DND-41 (cell line): ENCODE data around the gene CLN5.

Experiments used
- ATAC-seq: fragments of 200-7000 bp; cut with Tn5 transposase; 3 replicates; pipeline ENCODE4 v1.9.1; 2021; ENCODE audit warnings: low read depth; ENCODE audit not compliant: insufficient read depth
- DNase-seq: peaks from one replicate; pipeline ENCODE4 v3.0.0-alpha.2; 2020
- H2AFZ ChIP-seq: 2 replicates; pipeline ENCODE4 v1.6.0; 2012; ENCODE audit warnings: low read depth, low read length
- H3K27ac ChIP-seq: 2 replicates; pipeline ENCODE4 v1.5.1; 2012; ENCODE audit warnings: low read length, inconsistent platforms
- H3K27me3 ChIP-seq: fragments of 200-600 bp; sonication (generic); 2 replicates; pipeline ENCODE4 v1.6.0; 2012; ENCODE audit warnings: low read length, mild to moderate bottlenecking, inconsistent platforms; ENCODE audit not compliant: insufficient read depth, poor library complexity
- H3K36me3 ChIP-seq: 2 replicates; pipeline ENCODE4 v1.5.1; 2012; ENCODE audit warnings: low read length, inconsistent platforms; ENCODE audit not compliant: insufficient read depth
- H3K4me1 ChIP-seq: 2 replicates; pipeline ENCODE4 v1.5.1; 2012; ENCODE audit warnings: mild to moderate bottlenecking, low read length; ENCODE audit not compliant: insufficient read depth
- H3K4me2 ChIP-seq: 2 replicates; pipeline ENCODE4 v1.6.0; 2012; ENCODE audit warnings: mild to moderate bottlenecking, moderate library complexity, low read length, inconsistent platforms; ENCODE audit not compliant: insufficient read depth
- H3K4me3 ChIP-seq, 2 experiments: fragments of 200-600 bp in 1 of 2; shearing (Covaris generic) in 1 of 2; 2 replicates each; pipeline ENCODE4 v1.5.1; 2012 to 2016; ENCODE audit warnings: inconsistent platforms in 2 of 2, low read length in 2 of 2, mild to moderate bottlenecking in 2 of 2, low read depth in 1 of 2, moderate library complexity in 1 of 2
- H3K79me2 ChIP-seq: 2 replicates; pipeline ENCODE4 v1.6.0; 2012; ENCODE audit warnings: low read length, inconsistent platforms; ENCODE audit not compliant: insufficient read depth
- H3K9ac ChIP-seq: 2 replicates; pipeline ENCODE4 v1.6.0; 2012; ENCODE audit warnings: low read depth, mild to moderate bottlenecking, inconsistent platforms, low read length, moderate library complexity
- H3K9me3 ChIP-seq: 2 replicates; pipeline ENCODE4 v1.5.1; 2012; ENCODE audit warnings: low read length, moderate library complexity, mild to moderate bottlenecking, inconsistent platforms; ENCODE audit not compliant: insufficient read depth, severe bottlenecking
- H4K20me1 ChIP-seq: 2 replicates; pipeline ENCODE4 v1.6.0; 2012; ENCODE audit warnings: low read length; ENCODE audit not compliant: insufficient read depth
- CTCF ChIP-seq: IDR thresholded peaks from 2 replicates; pipeline ENCODE4 v1.5.1; 2012; ENCODE audit warnings: borderline replicate concordance, low read length, moderate library complexity, mild to moderate bottlenecking; ENCODE audit not compliant: poor library complexity, severe bottlenecking; ENCODE audit errors: extremely low read depth
- EZH2 ChIP-seq: IDR thresholded peaks from 3 replicates; pipeline ENCODE4 v1.6.1; 2012; ENCODE audit warnings: borderline replicate concordance, low read depth, mild to moderate bottlenecking, moderate library complexity, low read length, inconsistent platforms; ENCODE audit not compliant: severe bottlenecking

CLN5 gene

DNA sequence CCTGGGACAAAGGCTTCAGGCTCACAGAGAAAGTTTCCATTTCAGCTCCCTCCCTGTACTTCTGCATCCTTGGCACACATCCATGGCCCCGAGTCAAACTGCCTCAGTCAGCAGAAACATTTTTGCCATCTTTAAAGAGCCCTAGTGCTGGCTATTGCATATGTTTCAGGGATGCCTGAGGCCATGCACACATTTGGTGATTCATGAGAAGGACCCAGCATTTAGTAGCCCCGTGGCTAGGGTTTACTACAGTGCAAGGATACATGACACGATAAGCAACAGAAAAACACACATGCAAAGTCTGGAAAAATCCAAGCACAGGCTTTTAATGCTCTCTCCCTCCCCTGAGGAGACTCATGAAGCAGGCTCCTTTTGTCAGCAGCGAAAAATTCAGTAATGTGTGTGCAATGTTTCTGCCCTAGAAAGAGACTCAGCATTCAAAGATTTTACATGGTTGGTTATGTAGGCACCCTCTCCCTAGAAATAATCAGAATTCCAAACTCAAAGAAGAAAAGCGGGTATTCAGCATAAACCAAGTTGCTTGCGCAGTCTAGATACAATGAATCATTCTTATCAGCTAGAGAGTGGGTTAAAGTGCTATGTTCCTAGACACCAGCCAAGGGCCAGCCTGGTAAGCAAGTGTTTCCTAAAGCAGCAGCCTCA, 26.0 kb upstream of the CLN5 start:
- H3K9ac ChIP-seq, result no peak overlapping the region

DNA sequence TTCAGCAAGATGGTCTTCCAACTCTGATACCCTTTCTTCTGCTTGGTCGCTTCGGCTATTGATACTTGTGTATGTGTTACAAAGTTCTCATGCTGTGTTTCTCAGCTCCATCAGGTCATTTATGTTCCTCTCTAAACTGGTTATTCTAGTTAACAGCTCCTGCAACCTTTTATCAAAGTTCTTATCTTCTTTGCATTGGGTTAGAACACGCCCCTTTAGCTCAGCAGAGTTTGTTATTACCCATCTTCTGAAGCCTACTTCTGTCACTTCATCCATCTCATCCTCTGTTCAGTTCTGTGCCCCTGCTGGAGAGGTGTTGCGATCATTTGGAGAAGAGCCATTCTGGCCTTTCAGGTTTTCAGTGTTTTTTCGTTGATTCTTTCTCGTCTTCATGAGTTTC, 24.9 kb upstream of the CLN5 start:
- no peak overlapping the region for H3K9ac ChIP-seq
- H3K27ac ChIP-seq, result no peak overlapping the region
- TF ChIP-seq CTCF, result no peak
- no peak for TF ChIP-seq EZH2
- H3K4me1 ChIP-seq, result no peaks in the 10 kb centered on the region
- no peaks in the 10 kb centered on the region for H4K20me1 ChIP-seq
- H3K36me3 ChIP-seq, result no peaks in the 10 kb centered on the region
- no peak overlapping the region for H3K4me2 ChIP-seq
- ATAC-seq (no peak), DNase-seq (no peak)
- no peaks in the 10 kb centered on the region for H3K79me2 ChIP-seq
- H3K27me3 ChIP-seq, result peaks cover 4% of the 10 kb centered on the region
- no peaks in the 10 kb centered on the region for H3K9me3 ChIP-seq
- H2AFZ ChIP-seq, result no peak overlapping the region
- H3K4me3 ChIP-seq, result no peak overlapping the region

More for the DNA sequence above, 26.0 kb upstream of the CLN5 start:
- no peak for TF ChIP-seq CTCF
- Histone ChIP-seq H3K27me3 (peaks cover 4% of the 10 kb centered on the region), H3K27ac (no peak overlapping the region), H3K79me2 (no peaks in the 10 kb centered on the region), H3K4me2 (no peak overlapping the region), H3K36me3 (no peaks in the 10 kb centered on the region), H2AFZ (no peak overlapping the region), H3K4me1 (no peaks in the 10 kb centered on the region), H3K4me3 (no peak overlapping the region), H4K20me1 (no peaks in the 10 kb centered on the region), H3K9me3 (no peaks in the 10 kb centered on the region)
- DNase-seq, result no peak
- ATAC-seq, result no peak

DNA sequence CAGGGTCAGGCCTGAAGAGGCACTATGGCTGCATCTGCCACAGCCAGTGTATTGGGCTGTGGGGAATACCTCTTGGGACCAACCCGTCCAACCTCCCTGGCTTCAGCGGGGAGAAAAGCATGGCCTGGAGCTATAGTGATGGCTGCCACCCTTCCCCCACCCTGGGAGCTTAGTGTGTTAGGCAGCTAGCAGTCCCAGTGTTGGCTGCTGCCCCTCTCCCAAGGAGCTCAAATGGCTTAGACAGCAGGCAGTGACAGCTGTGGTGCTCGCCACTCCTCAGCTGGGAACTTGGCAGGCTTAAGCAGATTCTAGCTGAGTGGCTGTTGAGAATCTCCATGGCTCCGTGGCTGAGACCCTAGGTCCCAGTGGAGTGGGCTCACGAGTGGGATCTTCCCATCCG, 23.8 kb upstream of the CLN5 start:
- ATAC-seq, result no peak
- no peak for DNase-seq
- H4K20me1 ChIP-seq, result no peaks in the 10 kb centered on the region
- no peak overlapping the region for H3K27ac ChIP-seq
- TF ChIP-seq CTCF (no peak), EZH2 (no peak)
- no peak overlapping the region for H2AFZ ChIP-seq
- no peak overlapping the region for H3K4me3 ChIP-seq
- no peak overlapping the region for H3K9ac ChIP-seq
- H3K36me3 ChIP-seq, result no peaks in the 10 kb centered on the region
- peaks cover 4% of the 10 kb centered on the region for H3K27me3 ChIP-seq
- H3K79me2 ChIP-seq, result no peaks in the 10 kb centered on the region
- no peaks in the 10 kb centered on the region for H3K4me1 ChIP-seq
- H3K9me3 ChIP-seq, result no peaks in the 10 kb centered on the region
- H3K4me2 ChIP-seq, result no peak overlapping the region
